Skeletal muscle satellite cell (primary cell): ENCODE measurements around the gene RNF166.

Source experiments
- H3K27me3 ChIP-seq: 2 replicates; pipeline ENCODE4 v1.7.0; 2013; ENCODE audit warnings: low read length; ENCODE audit not compliant: control insufficient read depth, insufficient read depth
- H3K36me3 ChIP-seq: 2 replicates; pipeline ENCODE4 v1.7.0; 2013; ENCODE audit warnings: mild to moderate bottlenecking, control low read depth, low read length; ENCODE audit not compliant: insufficient read depth
- H3K4me1 ChIP-seq: 2 replicates; pipeline ENCODE4 v1.7.0; 2013; ENCODE audit warnings: low read length; ENCODE audit not compliant: control insufficient read depth, insufficient read depth
- H3K4me2 ChIP-seq: 2 replicates; pipeline ENCODE4 v1.7.0; 2013; ENCODE audit warnings: mild to moderate bottlenecking, low read length
- H3K4me3 ChIP-seq: 2 replicates; pipeline ENCODE4 v1.7.0; 2013; ENCODE audit warnings: low read length
- H3K9ac ChIP-seq: 2 replicates; pipeline ENCODE4 v1.7.0; 2013; ENCODE audit warnings: mild to moderate bottlenecking, low read depth, low read length, moderate library complexity
- H3K9me3 ChIP-seq: replicated peaks from 2 replicates; pipeline ENCODE4 v1.7.0; 2013; ENCODE audit warnings: mild to moderate bottlenecking, control low read depth, low read length

Gene RNF166

GRCh38 chr16:88746506-88746905 lies 40.3 kb upstream of the RNF166 start:
- H3K36me3 ChIP-seq = peaks cover 32% of the 10 kb centered on the region
- H3K9me3 ChIP-seq = no peaks in the 10 kb centered on the region
- H3K9ac ChIP-seq = no peak overlapping the region
- no peaks in the 10 kb centered on the region for H3K27me3 ChIP-seq
- no peak overlapping the region for H3K4me2 ChIP-seq
- H3K4me1 ChIP-seq = peaks cover 8% of the 10 kb centered on the region
- no peak overlapping the region for H3K4me3 ChIP-seq

DNA sequence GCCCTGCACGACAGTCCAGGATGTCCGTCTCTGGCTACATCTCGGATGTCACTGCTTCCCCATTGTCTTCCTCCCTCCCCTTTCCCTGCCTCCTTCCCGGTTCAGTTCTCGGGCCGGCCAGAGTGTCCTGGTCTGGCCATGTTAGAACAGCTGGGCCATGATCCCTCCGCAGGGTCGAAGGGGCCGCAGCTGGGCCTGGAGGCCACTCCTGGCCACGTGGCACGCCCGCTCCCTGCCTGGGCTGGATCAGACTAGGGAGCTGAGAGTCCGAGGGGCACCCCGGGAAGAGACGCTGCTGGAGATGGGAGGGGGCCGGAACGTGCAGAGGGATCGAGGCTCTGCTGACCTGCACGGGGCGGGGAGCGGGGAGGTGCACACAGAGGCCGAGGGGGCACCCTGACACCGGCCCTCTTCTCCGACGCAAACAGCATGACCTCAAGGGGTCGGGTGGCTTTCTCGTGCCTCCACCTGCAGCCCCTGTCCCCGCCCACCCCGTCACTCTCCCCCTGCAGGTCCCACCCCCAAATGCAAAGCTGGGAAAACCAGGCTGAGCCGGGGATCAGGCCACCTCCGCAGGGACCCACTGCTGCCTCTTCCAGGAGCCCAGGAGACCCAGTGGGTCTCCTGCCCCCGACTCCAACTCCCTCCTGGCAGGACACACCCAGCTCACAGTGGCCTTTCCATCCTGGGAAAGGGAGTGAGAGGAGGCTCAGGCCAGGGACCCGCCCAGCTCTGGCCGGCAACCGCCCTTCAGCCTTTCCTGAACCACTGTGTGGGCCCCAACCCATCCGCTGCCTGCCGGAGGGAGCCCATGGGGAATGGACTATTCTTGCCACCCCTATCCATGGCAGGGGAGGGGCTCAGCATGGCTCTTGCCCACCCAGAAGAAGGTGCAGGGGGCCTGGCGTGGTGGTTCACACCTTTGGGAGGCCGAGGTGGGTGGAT lies 38.6 kb upstream of the RNF166 start:
- H3K9ac ChIP-seq = no peak overlapping the region
- H3K36me3 ChIP-seq = peaks cover 44% of the 10 kb centered on the region
- H3K4me3 ChIP-seq = no peak overlapping the region
- H3K9me3 ChIP-seq = no peaks in the 10 kb centered on the region
- no peaks in the 10 kb centered on the region for H3K27me3 ChIP-seq
- peaks cover 8% of the 10 kb centered on the region for H3K4me1 ChIP-seq
- no peak overlapping the region for H3K4me2 ChIP-seq

DNA sequence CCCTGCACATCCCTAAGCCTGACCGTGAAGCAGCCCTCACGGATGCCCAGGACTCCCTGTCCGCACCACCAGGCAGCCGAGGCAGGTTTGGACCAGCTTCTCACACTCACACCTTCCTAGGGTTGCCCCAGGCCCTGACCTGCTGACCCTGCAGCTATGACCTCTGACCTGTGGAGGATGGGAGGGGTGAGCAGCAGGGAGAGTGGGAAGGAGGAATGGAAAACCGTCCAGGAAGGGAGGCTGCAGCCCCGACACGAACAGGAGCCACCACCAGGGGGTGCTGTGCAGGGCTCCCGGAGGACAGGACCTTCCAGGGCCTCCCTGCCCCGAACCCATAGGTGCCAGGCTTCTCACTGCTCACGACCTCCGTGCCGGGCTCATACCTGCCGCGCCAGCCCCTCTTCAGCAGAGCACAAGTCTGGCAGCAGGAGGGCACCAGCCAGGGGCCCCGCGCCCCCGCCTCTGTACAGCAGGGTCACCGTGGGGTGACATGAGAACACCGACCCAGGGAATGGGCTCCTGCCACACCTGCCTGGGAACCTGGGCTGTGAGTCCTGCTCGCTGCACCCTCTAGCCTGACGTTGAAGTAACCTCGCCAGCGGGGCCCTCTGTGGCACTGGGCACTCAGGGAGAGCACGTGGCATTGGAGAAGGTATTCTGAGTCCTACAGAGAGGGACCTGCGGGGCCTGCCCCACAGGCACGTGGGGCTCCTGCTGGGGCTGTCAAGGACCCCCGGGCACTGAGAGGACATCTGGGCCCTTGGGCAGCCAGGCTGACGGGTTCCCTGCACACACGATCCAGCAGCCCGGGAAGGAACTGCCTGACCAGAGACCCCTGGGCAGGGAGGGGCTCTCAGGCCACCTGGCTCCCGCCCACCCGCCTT lies 37.7 kb upstream of the RNF166 start:
- Histone ChIP-seq H3K9ac (no peak overlapping the region), H3K4me1 (peaks cover 8% of the 10 kb centered on the region), H3K36me3 (peaks cover 45% of the 10 kb centered on the region), H3K4me3 (no peak overlapping the region), H3K27me3 (no peaks in the 10 kb centered on the region), H3K9me3 (no peaks in the 10 kb centered on the region), H3K4me2 (no peak overlapping the region)

- peaks cover 47% of the 10 kb centered on the region for H3K36me3 ChIP-seq
- no peak overlapping the region for H3K4me3 ChIP-seq
- H3K4me1 ChIP-seq = peaks cover 8% of the 10 kb centered on the region
Measured at GRCh38 chr16:88742896-88743605, 36.8 kb upstream of the RNF166 start.

GRCh38 chr16:88741368-88741767 lies 35.2 kb upstream of the RNF166 start:
- Histone ChIP-seq H3K27me3 (no peaks in the 10 kb centered on the region), H3K9ac (no peak overlapping the region), H3K4me2 (no peak overlapping the region), H3K4me1 (peaks cover 5% of the 10 kb centered on the region), H3K36me3 (peaks cover 52% of the 10 kb centered on the region), H3K4me3 (no peak overlapping the region), H3K9me3 (no peaks in the 10 kb centered on the region)

More at GRCh38 chr16:88742896-88743605, 36.8 kb upstream of the RNF166 start:
- Histone ChIP-seq H3K4me2 (no peak overlapping the region), H3K27me3 (no peaks in the 10 kb centered on the region), H3K9me3 (no peaks in the 10 kb centered on the region), H3K9ac (no peak overlapping the region)

DNA sequence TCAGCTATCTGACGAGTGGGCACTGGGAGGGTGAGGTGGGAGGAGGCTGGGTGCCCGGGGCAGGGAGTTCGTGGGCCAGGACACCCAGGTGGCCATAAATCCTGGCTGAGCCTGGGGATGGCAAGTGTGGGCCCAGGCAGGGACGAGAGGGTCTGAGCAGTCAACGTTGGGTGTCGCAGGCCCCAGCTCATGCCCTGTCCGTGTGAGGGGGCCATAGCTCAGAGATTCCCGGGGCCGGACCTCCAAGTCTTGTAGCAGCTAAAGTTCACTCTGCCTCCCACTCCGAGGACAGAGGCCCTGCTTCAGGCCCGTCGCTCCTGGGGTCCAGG lies 34.5 kb upstream of the RNF166 start:
- no peak overlapping the region for H3K9ac ChIP-seq
- H3K4me3 ChIP-seq = no peak overlapping the region
- H3K36me3 ChIP-seq = peaks cover 58% of the 10 kb centered on the region
- no peaks in the 10 kb centered on the region for H3K9me3 ChIP-seq
- H3K27me3 ChIP-seq = no peaks in the 10 kb centered on the region
- H3K4me2 ChIP-seq = no peak overlapping the region
- peaks cover 4% of the 10 kb centered on the region for H3K4me1 ChIP-seq

GRCh38 chr16:88739977-88740726 lies 33.9 kb upstream of the RNF166 start:
- Histone ChIP-seq H3K27me3 (no peaks in the 10 kb centered on the region), H3K4me3 (no peak overlapping the region), H3K36me3 (peaks cover 63% of the 10 kb centered on the region), H3K4me1 (peaks cover 4% of the 10 kb centered on the region), H3K4me2 (no peak overlapping the region), H3K9me3 (no peaks in the 10 kb centered on the region), H3K9ac (no peak overlapping the region)

DNA sequence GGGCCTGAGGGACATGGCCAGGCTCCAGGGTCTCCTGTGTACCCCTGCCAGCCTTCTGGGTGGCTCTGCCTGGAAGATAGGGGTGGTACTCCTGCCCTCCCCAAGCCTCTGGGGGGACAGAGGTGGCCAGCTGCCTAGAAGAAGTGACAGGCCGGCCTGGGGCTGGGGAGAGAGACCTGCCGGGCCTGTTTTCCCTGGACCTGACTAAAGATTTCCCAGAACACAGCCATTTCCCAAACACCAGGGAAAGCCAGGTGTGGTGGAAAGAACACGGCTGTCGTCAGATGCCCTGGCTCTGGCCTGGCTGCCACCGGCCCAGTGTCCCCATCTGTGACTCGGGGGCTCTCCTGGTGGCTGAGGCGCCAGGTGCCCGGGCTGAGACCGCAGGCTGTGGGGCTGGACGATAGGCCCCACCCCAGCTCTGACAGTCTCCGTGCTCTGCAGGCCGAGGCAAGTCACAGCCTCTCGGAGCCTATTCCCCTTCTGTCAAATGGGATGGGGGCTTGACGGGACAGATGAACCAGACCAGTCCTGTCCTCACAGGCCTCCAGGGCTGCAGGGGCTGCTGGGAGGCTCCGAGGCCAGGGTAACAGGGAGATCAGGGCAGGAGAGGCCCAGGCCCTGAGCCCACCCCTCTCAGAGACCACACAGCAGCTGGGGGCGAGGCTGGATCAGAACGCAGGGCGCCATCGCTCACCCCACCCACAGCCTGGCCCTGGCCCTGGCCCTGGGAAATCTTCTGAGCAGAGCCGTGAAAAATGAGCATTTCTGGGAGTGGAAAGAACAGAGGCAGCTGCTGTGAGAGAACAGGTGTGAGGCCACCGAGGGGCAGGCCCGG lies 33.1 kb upstream of the RNF166 start:
- Histone ChIP-seq H3K4me1 (peaks cover 4% of the 10 kb centered on the region), H3K36me3 (peaks cover 71% of the 10 kb centered on the region), H3K4me2 (no peak overlapping the region), H3K9ac (no peak overlapping the region), H3K9me3 (no peaks in the 10 kb centered on the region), H3K27me3 (no peaks in the 10 kb centered on the region), H3K4me3 (no peak overlapping the region)

- no peaks in the 10 kb centered on the region for H3K27me3 ChIP-seq
- no peaks in the 10 kb centered on the region for H3K9me3 ChIP-seq
- H3K4me1 ChIP-seq = peaks cover 4% of the 10 kb centered on the region
- no peak overlapping the region for H3K9ac ChIP-seq
- H3K4me3 ChIP-seq = no peak overlapping the region
- H3K36me3 ChIP-seq = peaks cover 76% of the 10 kb centered on the region
- H3K4me2 ChIP-seq = no peak overlapping the region
Measured at GRCh38 chr16:88738151-88739084, 32.2 kb upstream of the RNF166 start.
